Embryonic facial prominence (tissue), 1 donor: ENCODE measurements around the gene CYP4F22.
"Not testable (repeated sequence)": the region's sequence is repeated elsewhere in the genome, so short reads cannot be mapped to it uniquely, and the experiment has no call there.

Source experiments
- DNase-seq: peaks from one replicate; pipeline ENCODE4 v3.0.0-alpha.2; 2016; ENCODE audit errors: extremely low spot score

The CYP4F22 gene

DNA sequence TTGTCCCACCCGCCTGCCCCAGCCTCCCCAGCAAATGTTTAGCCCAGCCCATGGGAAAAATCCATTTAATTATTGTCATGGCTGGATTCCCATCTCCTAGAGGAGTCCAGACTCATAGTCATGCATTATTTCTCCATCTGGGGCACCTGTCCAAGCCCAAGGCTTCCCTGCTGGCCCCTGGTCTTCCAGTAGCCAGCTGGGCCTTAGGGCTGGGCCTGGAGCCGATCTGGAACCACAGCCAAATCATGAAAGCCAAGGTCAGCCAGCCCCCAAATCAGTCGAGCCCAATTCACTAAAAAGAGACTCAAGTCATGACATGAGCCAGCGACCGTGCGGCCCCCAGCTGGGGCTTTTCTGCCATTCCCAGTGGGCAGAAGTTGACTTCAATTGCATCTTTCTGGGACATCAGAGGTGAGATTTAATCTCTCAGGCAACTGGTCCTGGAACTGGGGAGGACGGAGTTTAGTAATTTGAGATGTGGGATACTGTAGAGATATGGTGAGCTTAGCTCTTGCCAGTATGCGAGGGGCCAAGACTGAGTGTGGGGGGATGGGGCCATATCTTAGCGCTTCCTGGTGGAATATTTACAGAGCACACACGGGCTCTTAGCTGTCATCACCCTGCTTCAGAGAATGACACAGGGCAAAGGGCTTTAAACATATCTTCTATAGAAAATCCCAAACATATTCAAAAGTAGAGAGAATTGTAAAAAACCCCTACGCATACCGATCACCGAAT is 19.7 kb upstream of the CYP4F22 start:
- no peak for DNase-seq

- no peak for DNase-seq
Measured at GRCh38 chr19:15495151-15495550, 13.2 kb upstream of the CYP4F22 start.

GRCh38 chr19:15498156-15498858 is 10.0 kb upstream of the CYP4F22 start:
- no peak for DNase-seq

GRCh38 chr19:15498910-15499309 is 9.4 kb upstream of the CYP4F22 start:
- no peak for DNase-seq

DNA sequence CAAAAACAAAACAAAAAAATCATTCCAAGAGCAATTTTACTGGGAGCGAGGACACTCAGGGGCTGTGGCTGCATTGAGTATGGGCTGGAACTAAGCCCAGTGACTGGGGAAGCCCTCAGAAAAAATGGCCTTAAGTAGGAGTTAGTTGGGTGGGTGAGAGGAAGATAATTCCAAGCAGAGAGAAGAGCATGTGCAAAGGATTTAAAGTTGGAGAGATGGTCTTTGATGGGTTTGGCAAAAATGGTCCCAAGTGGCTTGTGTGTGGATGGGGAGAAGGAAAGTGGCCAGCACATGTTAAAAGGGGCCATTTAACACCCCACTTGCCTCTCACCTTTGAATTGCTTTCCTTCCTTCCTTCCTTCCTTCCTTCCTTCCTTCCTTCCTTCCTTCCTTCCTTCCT is 6.7 kb upstream of the CYP4F22 start:
- DNase-seq, result no peak

- DNase-seq, result no peak
Measured at GRCh38 chr19:15502264-15502663, 6.1 kb upstream of the CYP4F22 start.

DNA sequence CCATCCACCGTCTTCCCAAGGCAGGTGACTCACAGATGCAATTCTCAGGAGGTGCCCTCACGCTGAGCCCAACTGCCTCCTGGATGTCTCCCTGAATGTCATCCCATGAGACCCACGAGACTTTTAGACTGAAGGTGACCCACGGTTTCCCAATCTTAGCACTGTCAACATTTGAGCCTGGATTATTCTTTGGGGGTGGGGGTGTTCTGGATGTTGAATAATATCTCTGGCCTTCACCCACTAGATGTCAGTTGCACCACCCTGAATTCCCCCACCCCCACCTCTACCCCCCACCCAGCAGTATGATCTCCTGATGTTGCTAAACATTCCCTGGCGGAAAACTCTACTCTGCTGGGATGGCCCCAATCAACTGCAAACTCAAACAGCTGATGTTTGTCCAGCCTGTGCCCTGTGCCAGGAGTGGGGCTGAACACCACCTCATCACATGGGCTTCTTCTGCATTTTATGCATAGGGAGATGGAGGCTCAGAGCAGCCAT is 2.2 kb upstream of the CYP4F22 start:
- no peak for DNase-seq

DNA sequence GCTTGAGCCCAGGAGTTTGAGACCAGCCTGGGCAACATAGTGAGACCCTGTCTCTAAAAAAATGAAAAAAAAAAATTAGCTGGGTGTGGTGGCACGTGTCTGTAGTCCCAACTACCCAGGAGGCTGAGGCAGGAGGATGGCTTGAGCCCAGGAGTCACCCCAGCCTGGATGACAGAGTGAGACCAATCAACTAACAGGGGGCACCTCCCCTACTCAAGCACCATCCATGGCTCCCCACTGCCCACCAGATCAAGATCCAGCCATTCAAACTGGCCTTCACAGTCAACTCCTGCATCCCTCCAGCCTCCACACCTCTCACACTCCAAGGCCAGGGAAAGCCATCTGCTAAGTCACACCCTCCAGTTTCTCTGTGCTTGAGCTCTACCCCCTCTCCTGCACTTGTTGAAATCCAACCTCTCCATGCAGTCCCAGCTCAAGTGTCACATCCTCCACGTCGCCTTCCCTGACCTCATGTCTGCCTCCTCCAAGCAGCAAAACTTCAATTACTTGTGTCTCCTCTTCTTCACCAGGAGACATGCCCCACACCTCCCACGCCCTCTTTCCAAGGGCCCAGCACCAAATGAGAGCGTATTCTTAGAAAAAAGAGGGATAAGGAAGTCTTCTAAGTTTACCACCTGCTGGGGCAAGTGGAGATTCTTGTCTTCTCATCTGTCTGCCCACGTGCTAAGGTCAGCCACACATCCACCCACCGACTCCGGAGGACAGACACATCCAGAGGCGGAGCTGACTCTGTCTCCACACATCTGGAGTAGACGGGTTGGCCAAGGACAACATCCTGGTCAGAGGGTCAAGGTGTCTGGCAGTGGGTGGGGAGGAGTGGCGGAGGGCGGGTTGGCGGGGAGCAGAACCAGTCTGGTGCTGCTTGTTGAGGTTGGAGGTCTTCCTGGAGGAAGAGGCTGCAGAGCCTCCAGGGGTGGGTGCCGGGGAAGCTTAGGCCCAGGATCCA is 974 bp upstream of the CYP4F22 start:
- no peak for DNase-seq

DNA sequence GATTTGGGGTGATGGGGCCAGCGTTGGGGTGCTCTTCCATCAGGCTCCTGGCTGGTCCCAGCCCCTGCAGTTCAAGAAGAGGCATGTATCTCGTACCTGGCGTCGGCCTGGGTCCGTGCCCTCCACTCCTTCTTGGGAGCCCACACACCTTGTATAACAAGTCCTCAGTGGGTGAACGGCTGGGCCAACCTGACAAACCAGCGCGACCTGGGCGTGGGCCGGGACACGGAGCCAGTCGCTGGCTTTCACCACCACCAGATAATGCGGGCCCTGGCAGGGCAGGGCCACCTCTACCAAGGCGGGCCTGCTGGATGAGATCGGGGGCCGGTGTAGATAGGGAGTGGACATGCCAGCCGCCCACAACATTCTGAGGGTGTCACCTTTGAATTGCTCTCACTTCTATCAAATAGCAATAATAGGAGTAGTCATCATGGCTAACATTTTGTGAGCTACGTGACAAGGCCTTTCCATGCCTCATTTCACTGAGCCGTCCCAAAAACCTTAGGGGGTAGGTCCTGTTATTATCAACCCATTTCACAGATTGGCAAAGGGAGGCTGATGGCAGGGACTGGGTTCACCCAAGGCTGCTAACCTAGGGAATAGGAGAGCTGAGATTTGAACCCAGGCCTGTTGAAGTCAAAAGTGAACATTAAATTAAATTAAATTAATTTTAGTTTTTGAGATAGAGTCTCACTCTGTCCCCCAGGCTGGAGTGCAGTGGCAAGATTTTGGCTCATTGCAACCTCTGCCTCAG is 3.5 kb downstream of the CYP4F22 start:
- no peak for DNase-seq

- DNase-seq, result not testable (repeated sequence)
Measured at GRCh38 chr19:15515227-15515625, 6.9 kb downstream of the CYP4F22 start.

DNA sequence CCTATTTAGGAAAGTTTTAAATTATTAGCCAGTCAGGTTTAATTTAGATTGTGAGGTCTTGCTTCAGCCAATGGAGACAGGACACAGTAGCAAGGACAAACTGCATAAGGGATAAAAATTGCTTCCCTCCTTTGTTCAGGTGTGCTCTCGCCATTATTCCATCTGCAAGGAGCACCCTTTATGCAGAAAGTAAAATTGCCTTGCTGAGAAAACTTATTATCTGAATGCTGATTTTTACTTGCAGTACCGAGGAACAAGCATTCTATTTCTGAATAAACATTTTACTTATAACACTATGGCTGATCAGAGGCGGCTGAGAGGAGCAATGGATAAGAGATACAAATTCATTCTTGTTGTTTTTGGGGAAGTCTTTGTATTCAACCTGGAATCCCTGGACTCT is 8.0 kb downstream of the CYP4F22 start:
- no peak for DNase-seq

- no peak for DNase-seq
Measured at GRCh38 chr19:15517778-15518177, 9.5 kb downstream of the CYP4F22 start.

GRCh38 chr19:15519433-15519976 is 11.2 kb downstream of the CYP4F22 start:
- no peak for DNase-seq

- no peak for DNase-seq
Measured at GRCh38 chr19:15524781-15525180, 16.5 kb downstream of the CYP4F22 start.

- no peak for DNase-seq
Measured at GRCh38 chr19:15525291-15525690, 17.0 kb downstream of the CYP4F22 start.

GRCh38 chr19:15526408-15526807 is 18.1 kb downstream of the CYP4F22 start:
- DNase-seq, result no peak

DNA sequence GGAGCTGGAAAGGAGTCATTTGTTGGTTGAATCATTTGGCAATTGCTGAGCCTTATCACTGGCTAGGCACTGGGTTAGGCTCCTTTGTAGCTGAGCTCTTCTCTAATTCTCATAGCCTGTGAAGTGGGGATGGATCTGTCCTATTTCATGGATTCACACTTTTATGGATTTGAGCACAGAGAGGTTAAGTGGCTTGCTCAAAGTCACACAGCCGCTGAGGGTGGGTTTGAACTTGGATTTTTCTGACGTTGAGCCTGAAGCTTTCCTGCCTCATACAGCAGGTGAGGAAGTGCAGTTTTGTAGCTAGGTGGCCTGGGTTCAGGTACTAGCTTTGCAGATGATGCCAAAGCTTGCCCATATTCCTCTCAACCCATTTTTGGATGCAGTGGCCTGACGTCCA is 19.4 kb downstream of the CYP4F22 start:
- DNase-seq, result no peak

- DNase-seq, result no peak
Measured at GRCh38 chr19:15529774-15530372, 21.5 kb downstream of the CYP4F22 start.

- DNase-seq, result no peak
Measured at GRCh38 chr19:15532779-15533521, 24.6 kb downstream of the CYP4F22 start.

GRCh38 chr19:15533522-15533830 is 25.2 kb downstream of the CYP4F22 start:
- DNase-seq, result not testable (repeated sequence)
